HFFc6 (cell line): ENCODE measurements around the gene CRYBA1. TPM values are rescaled to one million over a fixed set of nuclear protein-coding genes. Genes with fewer than 3 reads are reported as not detected.

Experiments used
- DNase-seq: peaks from one replicate; pipeline ENCODE4 v3.0.0-alpha.2; 2018
- H3K27ac Mint-ChIP-seq: 2 replicates; pipeline ENCODE4 v1.8.0; 2020; ENCODE audit warnings: mild to moderate bottlenecking, mixed read lengths
- H3K27me3 Mint-ChIP-seq: 2 replicates; pipeline ENCODE4 v1.8.0; 2021; ENCODE audit warnings: mild to moderate bottlenecking, moderate library complexity, mixed read lengths; ENCODE audit not compliant: insufficient read depth
- H3K36me3 Mint-ChIP-seq: 2 replicates; pipeline ENCODE4 v1.8.0; 2021; ENCODE audit warnings: low read depth, mixed read lengths
- H3K4me1 Mint-ChIP-seq: 2 replicates; pipeline ENCODE4 v1.8.0; 2020; ENCODE audit warnings: low read depth, mixed read lengths
- H3K4me3 Mint-ChIP-seq: 2 replicates; pipeline ENCODE4 v1.8.0; 2020; ENCODE audit warnings: mild to moderate bottlenecking, moderate library complexity, mixed read lengths
- H3K9me3 Mint-ChIP-seq: 2 replicates; pipeline ENCODE4 v1.8.0; 2020; ENCODE audit warnings: mild to moderate bottlenecking, mixed read lengths
- total RNA-seq, 6 experiments: library from RNA; stranded (reverse); fragmentation: NEBNext Ultra II Directional; extraction: Animal tissue kit (Norgen Biotek cat#: 25700); gene quantifications; 2 replicates in 1 of 6; 3 replicates in 5 of 6; pipeline ENCODE4 v1.2.3, GENCODE V29; 2021
- TF ChIP-seq, protein P1 (sequence below): fragments of 200-600 bp; sonication (generic); IDR thresholded peaks from 2 replicates; pipeline ENCODE4 v1.5.0; 2021; ENCODE audit warnings: antibody characterized with exemption, mild to moderate bottlenecking

The CRYBA1 gene
- total RNA-seq, 6 experiments from 2014 or later, result 0.46 TPM; not detected in 5

GRCh38 chr17:29210879-29211278 is 35.8 kb upstream of the CRYBA1 start:
- TF ChIP-seq, protein P1, sequence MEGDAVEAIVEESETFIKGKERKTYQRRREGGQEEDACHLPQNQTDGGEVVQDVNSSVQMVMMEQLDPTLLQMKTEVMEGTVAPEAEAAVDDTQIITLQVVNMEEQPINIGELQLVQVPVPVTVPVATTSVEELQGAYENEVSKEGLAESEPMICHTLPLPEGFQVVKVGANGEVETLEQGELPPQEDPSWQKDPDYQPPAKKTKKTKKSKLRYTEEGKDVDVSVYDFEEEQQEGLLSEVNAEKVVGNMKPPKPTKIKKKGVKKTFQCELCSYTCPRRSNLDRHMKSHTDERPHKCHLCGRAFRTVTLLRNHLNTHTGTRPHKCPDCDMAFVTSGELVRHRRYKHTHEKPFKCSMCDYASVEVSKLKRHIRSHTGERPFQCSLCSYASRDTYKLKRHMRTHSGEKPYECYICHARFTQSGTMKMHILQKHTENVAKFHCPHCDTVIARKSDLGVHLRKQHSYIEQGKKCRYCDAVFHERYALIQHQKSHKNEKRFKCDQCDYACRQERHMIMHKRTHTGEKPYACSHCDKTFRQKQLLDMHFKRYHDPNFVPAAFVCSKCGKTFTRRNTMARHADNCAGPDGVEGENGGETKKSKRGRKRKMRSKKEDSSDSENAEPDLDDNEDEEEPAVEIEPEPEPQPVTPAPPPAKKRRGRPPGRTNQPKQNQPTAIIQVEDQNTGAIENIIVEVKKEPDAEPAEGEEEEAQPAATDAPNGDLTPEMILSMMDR, result no peak

DNA sequence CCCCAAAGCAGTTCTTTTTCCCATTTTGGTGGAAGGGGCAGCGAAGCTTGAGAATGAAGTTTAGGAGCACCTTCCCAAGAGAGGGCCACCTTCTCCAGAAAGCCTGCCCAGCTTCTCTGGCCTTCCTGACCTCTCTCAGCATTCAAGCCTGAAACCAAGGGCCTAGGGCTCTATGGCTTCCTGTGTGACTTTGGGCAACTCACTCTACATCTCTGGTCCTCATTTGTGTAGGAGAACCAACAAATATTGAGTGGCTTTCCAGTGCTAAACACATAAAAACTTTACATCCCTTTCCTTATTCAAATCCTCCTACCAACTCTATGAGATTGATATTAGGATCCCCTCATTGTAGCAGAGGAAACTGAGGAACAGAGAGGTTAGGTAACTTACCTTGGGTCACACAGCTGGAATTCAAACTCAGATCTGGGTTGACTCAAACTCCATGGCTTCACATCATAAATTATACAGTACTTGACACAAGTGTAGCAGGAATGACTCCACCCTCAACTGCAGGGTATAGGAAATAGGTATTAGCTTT is 34.5 kb upstream of the CRYBA1 start:
- no peak for DNase-seq
- H3K4me3 Mint-ChIP-seq, result no peak overlapping the region
- H3K4me1 Mint-ChIP-seq, result peaks cover 36% of the 10 kb centered on the region
- H3K9me3 Mint-ChIP-seq, result no peaks in the 10 kb centered on the region
- TF ChIP-seq, protein P1, result no peak
- H3K27me3 Mint-ChIP-seq, result peaks cover 5% of the 10 kb centered on the region; the same call in 1 of the 2 replicates
- H3K27ac Mint-ChIP-seq, result no peak overlapping the region
- H3K36me3 Mint-ChIP-seq, result no peaks in the 10 kb centered on the region

More at GRCh38 chr17:29210879-29211278, 35.8 kb upstream of the CRYBA1 start:
- H3K9me3 Mint-ChIP-seq, result no peaks in the 10 kb centered on the region
- DNase-seq, result no peak
- H3K36me3 Mint-ChIP-seq, result no peaks in the 10 kb centered on the region
- H3K27ac Mint-ChIP-seq, result no peak overlapping the region
- peaks cover 24% of the 10 kb centered on the region for H3K4me1 Mint-ChIP-seq
- H3K4me3 Mint-ChIP-seq, result no peak overlapping the region
- H3K27me3 Mint-ChIP-seq, result peaks cover 5% of the 10 kb centered on the region; the same call in 1 of the 2 replicates

GRCh38 chr17:29212681-29213121 is 34.0 kb upstream of the CRYBA1 start:
- no peaks in the 10 kb centered on the region for H3K9me3 Mint-ChIP-seq
- TF ChIP-seq, protein P1, result no peak
- H3K27me3 Mint-ChIP-seq, result peaks cover 5% of the 10 kb centered on the region; the same call in 1 of the 2 replicates
- no peaks in the 10 kb centered on the region for H3K36me3 Mint-ChIP-seq
- peak; percentile 43 for DNase-seq
- no peak overlapping the region for H3K4me3 Mint-ChIP-seq
- peaks cover 40% of the 10 kb centered on the region for H3K4me1 Mint-ChIP-seq
- no peak overlapping the region for H3K27ac Mint-ChIP-seq

- H3K27me3 Mint-ChIP-seq, result peaks cover 4% of the 10 kb centered on the region; the same call in 1 of the 2 replicates
- no peak overlapping the region for H3K4me3 Mint-ChIP-seq
- no peaks in the 10 kb centered on the region for H3K36me3 Mint-ChIP-seq
- no peak for DNase-seq
- no peak overlapping the region for H3K27ac Mint-ChIP-seq
- no peaks in the 10 kb centered on the region for H3K9me3 Mint-ChIP-seq
- H3K4me1 Mint-ChIP-seq, result peaks cover 40% of the 10 kb centered on the region
- TF ChIP-seq, protein P1, result no peak
Observed at GRCh38 chr17:29214215-29215146, 32.2 kb upstream of the CRYBA1 start.

- no peak for DNase-seq
- TF ChIP-seq, protein P1, result no peak
- Mint-ChIP-seq H3K4me1 (peaks cover 46% of the 10 kb centered on the region), H3K4me3 (no peak overlapping the region), H3K9me3 (no peaks in the 10 kb centered on the region), H3K27ac (no peak overlapping the region), H3K36me3 (no peaks in the 10 kb centered on the region), H3K27me3 (peaks cover 4% of the 10 kb centered on the region; the same call in 1 of the 2 replicates)
Observed at GRCh38 chr17:29215174-29215573, 31.5 kb upstream of the CRYBA1 start.
